Nephron (organoid): ENCODE measurements around the gene UCP1.
A peak's percentile ranks its signal among the peaks of the same experiment; 100 is the strongest.

Experiments
- H3K27ac Mint-ChIP-seq, 3 experiments: 2 replicates each; pipeline ENCODE4 v1.8.0; 2020; ENCODE audit warnings: mixed read lengths in 3 of 3, mild to moderate bottlenecking in 2 of 3, moderate library complexity in 1 of 3
- H3K27me3 Mint-ChIP-seq: 2 replicates; pipeline ENCODE4 v1.8.0; 2021; ENCODE audit warnings: low read depth, mild to moderate bottlenecking, moderate library complexity, mixed read lengths
- H3K36me3 Mint-ChIP-seq: 2 replicates; pipeline ENCODE4 v1.8.0; 2020; ENCODE audit warnings: low read depth, mixed read lengths
- H3K4me1 Mint-ChIP-seq: 2 replicates; pipeline ENCODE4 v1.8.0; 2020; ENCODE audit warnings: mixed read lengths
- H3K4me3 Mint-ChIP-seq, 3 experiments: 2 replicates each; pipeline ENCODE4 v1.8.0; 2020; ENCODE audit warnings: mild to moderate bottlenecking in 3 of 3, mixed read lengths in 3 of 3, moderate library complexity in 2 of 3
- H3K9me3 Mint-ChIP-seq: 2 replicates; pipeline ENCODE4 v1.8.0; 2020; ENCODE audit warnings: mixed read lengths
- CTCF ChIP-seq, 3 experiments: fragments of 200-600 bp; sonication (generic); IDR thresholded peaks; one replicate each; pipeline ENCODE4 v1.5.0; 2021; ENCODE audit warnings: antibody characterized with exemption in 3 of 3; ENCODE audit not compliant: unreplicated experiment in 3 of 3

Gene UCP1

GRCh38 chr4:140568507-140569306, at the start of gene UCP1:
UCP1 (minus strand) TSS chr4:140568961; CDS start chr4:140568729, 232 bp downstream.
- Mint-ChIP-seq H3K27ac (no peak within 1 kb of the TSS), H3K9me3 (peaks cover 12% of the 10 kb centered on the region), H3K36me3 (no peaks in the 10 kb centered on the region), H3K4me1 (peaks cover 15% of the 10 kb centered on the region), H3K27me3 (no peaks in the 10 kb centered on the region), H3K4me3 (peak within 1 kb of the TSS; percentile 75 to 90 (median 85))
- no peak for TF ChIP-seq CTCF (IDR thresholded peaks at IDR 0.05; ENCODE audit: unreplicated experiment in 3 of 3)

- Mint-ChIP-seq H3K27me3 (no peaks in the 10 kb centered on the region), H3K4me1 (no peaks in the 10 kb centered on the region), H3K9me3 (no peaks in the 10 kb centered on the region), H3K4me3 (no peak overlapping the region), H3K36me3 (peaks cover 2% of the 10 kb centered on the region), H3K27ac (no peak overlapping the region)
- TF ChIP-seq CTCF (IDR thresholded peaks at IDR 0.05; ENCODE audit: unreplicated experiment in 3 of 3) = no peak
Measured at GRCh38 chr4:140617499-140618248, 48.9 kb upstream of the UCP1 start.

GRCh38 chr4:140615451-140615850, 46.7 kb upstream of the UCP1 start:
- H3K9me3 Mint-ChIP-seq = no peaks in the 10 kb centered on the region
- no peak overlapping the region for H3K4me3 Mint-ChIP-seq
- H3K27ac Mint-ChIP-seq = no peak overlapping the region
- no peaks in the 10 kb centered on the region for H3K27me3 Mint-ChIP-seq
- H3K36me3 Mint-ChIP-seq = no peaks in the 10 kb centered on the region
- no peak for TF ChIP-seq CTCF (IDR thresholded peaks at IDR 0.05; ENCODE audit: unreplicated experiment in 3 of 3)
- no peaks in the 10 kb centered on the region for H3K4me1 Mint-ChIP-seq

GRCh38 chr4:140612357-140612756, 43.6 kb upstream of the UCP1 start:
- H3K4me1 Mint-ChIP-seq = peaks cover 4% of the 10 kb centered on the region
- H3K4me3 Mint-ChIP-seq = no peak overlapping the region
- H3K27me3 Mint-ChIP-seq = no peaks in the 10 kb centered on the region
- H3K27ac Mint-ChIP-seq = no peak overlapping the region
- no peaks in the 10 kb centered on the region for H3K36me3 Mint-ChIP-seq
- no peaks in the 10 kb centered on the region for H3K9me3 Mint-ChIP-seq
- no peak for TF ChIP-seq CTCF (IDR thresholded peaks at IDR 0.05; ENCODE audit: unreplicated experiment in 3 of 3)

GRCh38 chr4:140611854-140612253, 43.1 kb upstream of the UCP1 start:
- H3K4me3 Mint-ChIP-seq = no peak overlapping the region
- no peak for TF ChIP-seq CTCF (IDR thresholded peaks at IDR 0.05; ENCODE audit: unreplicated experiment in 3 of 3)
- H3K27ac Mint-ChIP-seq = no peak overlapping the region
- H3K27me3 Mint-ChIP-seq = no peaks in the 10 kb centered on the region
- H3K4me1 Mint-ChIP-seq = peaks cover 4% of the 10 kb centered on the region
- H3K36me3 Mint-ChIP-seq = no peaks in the 10 kb centered on the region
- H3K9me3 Mint-ChIP-seq = no peaks in the 10 kb centered on the region
